HEK293T (cell line): ENCODE data around the gene COA1.

Experiments used
- BHLHE40 ChIP-seq: fragments of 450-650 bp; IDR thresholded peaks from 2 replicates; pipeline ENCODE4 v1.6.1; 2016; ENCODE audit warnings: mild to moderate bottlenecking, moderate library complexity, borderline replicate concordance
- FOXA1 ChIP-seq: fragments of 450-650 bp; IDR thresholded peaks from 2 replicates; pipeline ENCODE4 v1.6.1; 2016; ENCODE audit warnings: mild to moderate bottlenecking

DNA sequence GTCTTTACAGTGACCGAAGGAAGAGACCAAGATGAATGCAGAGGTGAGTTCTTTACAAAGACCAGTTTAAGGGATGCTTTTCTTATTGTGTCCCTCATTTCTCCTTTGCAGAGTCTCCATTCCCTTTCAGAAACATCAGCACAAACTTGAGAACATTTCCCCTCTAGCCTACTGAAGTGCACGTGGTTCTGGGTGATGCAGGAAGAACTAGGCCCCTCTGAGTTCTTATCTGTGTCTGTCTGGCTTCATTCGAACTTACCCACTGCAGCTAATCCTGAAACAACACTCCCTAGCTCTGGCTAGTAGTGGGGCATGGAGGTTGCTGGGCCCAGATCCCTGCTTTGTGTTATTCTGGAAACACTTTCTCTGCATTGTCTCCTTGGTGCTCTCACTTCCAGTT is 41.8 kb upstream of the COA1 start:
- TF ChIP-seq BHLHE40 = no peak
- TF ChIP-seq FOXA1 = no peak
